ENCODE measurements around the gene CDCA7.

Gene CDCA7

DNA sequence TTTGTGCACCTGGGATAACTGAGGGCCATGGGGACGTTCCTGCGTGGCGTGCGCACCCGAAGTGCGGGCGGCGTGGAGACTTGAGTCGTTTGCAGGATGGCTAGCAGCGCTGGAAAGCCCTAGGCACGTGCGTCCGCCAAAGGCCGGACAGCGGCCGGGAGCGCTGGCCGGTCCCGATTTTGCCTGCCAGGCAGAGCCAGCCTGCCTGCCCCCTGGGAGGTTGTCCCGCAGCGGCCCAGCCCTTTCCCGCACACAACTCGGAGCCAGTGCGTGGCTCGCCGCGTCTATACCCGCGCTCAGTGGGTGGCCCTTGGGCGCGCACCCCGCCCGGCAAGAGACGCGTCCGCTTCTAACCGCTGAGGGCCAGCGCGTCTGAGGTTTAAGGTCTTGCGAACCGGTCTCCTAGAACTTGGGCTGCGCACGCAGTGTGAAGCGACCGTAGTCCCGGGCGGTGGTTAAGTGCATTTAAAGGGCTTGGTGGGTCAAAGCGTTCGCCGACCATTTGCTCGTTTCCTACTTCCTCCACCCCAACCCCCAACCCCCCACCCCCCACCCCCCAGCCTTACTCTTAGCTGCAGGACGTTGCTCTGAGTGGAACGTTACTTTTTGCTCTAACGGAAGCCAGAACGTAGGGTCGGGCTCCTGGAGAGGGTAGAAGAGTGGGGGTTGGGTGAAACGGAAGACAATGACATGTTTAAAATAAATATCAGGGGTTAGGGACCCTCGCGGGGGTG, 627 bp downstream of the CDCA7 start:
- Histone ChIP-seq H3K27ac (peak overlapping the region; percentile 56), H4K20me1 (ENCODE audit: insufficient read depth) (peaks cover 21% of the 10 kb centered on the region), H3K9ac (peak overlapping the region; percentile 87), H3K4me3 (IDR thresholded peaks at IDR 0.05; ENCODE audit: insufficient read depth, low read depth, low read length) (no peak overlapping the region), H3K79me2 (ENCODE audit: insufficient read depth, low read depth) (peaks cover 11% of the 10 kb centered on the region; the same call in 1 of the 2 replicates), H2AFZ (ENCODE audit: low read depth) (peak overlapping the region; percentile 81), H3K27me3 (ENCODE audit: insufficient read depth, low read depth) (peaks cover 49% of the 10 kb centered on the region), H3K36me3 (ENCODE audit: insufficient read depth) (no peaks in the 10 kb centered on the region), H3K4me1 (ENCODE audit: low read depth, poor library complexity, severe bottlenecking) (peaks cover 33% of the 10 kb centered on the region), H3K4me2 (peak overlapping the region; percentile 43)
- TF ChIP-seq, protein P1, sequence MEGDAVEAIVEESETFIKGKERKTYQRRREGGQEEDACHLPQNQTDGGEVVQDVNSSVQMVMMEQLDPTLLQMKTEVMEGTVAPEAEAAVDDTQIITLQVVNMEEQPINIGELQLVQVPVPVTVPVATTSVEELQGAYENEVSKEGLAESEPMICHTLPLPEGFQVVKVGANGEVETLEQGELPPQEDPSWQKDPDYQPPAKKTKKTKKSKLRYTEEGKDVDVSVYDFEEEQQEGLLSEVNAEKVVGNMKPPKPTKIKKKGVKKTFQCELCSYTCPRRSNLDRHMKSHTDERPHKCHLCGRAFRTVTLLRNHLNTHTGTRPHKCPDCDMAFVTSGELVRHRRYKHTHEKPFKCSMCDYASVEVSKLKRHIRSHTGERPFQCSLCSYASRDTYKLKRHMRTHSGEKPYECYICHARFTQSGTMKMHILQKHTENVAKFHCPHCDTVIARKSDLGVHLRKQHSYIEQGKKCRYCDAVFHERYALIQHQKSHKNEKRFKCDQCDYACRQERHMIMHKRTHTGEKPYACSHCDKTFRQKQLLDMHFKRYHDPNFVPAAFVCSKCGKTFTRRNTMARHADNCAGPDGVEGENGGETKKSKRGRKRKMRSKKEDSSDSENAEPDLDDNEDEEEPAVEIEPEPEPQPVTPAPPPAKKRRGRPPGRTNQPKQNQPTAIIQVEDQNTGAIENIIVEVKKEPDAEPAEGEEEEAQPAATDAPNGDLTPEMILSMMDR (conservative IDR thresholded peaks at IDR 0.05; ENCODE audit: low read depth, low read length): no peak

DNA sequence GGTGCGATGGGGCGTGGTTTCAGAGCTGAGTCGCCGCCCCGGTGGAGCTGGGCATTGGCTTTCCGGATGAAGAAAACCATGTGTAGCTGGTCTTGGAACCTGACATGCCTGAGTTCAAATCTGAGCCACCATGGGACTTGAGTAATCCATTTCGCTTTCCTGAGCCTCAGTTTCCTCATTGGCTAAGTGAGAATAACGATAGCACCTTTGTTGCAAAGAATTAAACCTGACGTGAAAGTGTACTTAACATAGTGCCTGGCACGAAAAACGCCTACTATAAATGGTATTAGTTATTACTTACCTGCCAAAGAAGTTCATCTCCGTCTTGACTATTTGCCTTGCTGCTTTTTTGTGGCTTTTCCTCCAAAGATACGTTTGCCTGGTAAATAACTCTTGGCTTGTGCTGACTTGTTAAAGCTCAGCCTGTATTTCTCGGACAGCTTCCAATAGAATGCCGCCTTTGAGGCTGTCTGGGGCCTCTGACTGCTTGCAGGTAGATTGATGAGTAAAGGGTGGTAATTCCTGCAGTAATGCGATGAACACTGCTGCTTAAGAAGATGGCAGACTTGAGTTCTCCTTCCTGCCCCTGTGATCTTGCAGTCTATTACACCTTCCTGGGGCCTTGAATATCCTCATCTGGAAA, 1.3 kb downstream of the CDCA7 start:
- H2AFZ ChIP-seq (ENCODE audit: low read depth): no peak overlapping the region

DNA sequence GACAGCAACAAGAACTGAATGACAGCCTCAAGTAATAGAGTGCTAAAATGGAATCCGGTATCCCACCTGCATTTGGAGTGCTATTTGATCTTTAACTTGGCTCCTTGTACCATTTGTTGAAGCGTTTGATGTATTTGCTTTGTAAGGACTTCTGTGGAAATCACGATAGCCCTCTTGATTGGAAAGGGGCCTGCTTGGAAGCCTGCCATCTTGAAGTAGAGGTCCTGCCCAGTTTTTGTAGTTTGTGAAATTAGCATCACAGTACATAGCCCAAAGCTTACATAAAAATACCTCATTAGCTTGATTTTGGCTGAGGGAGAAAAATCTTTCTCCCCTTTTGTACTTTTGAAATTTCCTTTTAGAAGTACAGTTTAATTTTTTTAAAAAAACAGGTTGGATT, 2.7 kb downstream of the CDCA7 start:
- Histone ChIP-seq H3K9ac (no peak overlapping the region), H3K27ac (no peak overlapping the region), H3K4me3 (IDR thresholded peaks at IDR 0.05; ENCODE audit: insufficient read depth, low read depth, low read length) (no peak overlapping the region), H3K4me2 (no peak overlapping the region), H3K36me3 (ENCODE audit: insufficient read depth) (no peaks in the 10 kb centered on the region), H2AFZ (ENCODE audit: low read depth) (no peak overlapping the region), H3K4me1 (ENCODE audit: low read depth, poor library complexity, severe bottlenecking) (peaks cover 34% of the 10 kb centered on the region), H3K27me3 (ENCODE audit: insufficient read depth, low read depth) (peaks cover 52% of the 10 kb centered on the region), H3K79me2 (ENCODE audit: insufficient read depth, low read depth) (peaks cover 11% of the 10 kb centered on the region; the same call in 1 of the 2 replicates), H4K20me1 (ENCODE audit: insufficient read depth) (peaks cover 22% of the 10 kb centered on the region)
- TF ChIP-seq, protein P1 (conservative IDR thresholded peaks at IDR 0.05; ENCODE audit: low read depth, low read length): no peak

More for the DNA sequence above, 1.3 kb downstream of the CDCA7 start:
- Histone ChIP-seq H3K79me2 (ENCODE audit: insufficient read depth, low read depth) (peaks cover 11% of the 10 kb centered on the region; the same call in 1 of the 2 replicates), H3K4me2 (peak overlapping the region; percentile 20; the same call in 1 of the 2 replicates), H3K4me3 (IDR thresholded peaks at IDR 0.05; ENCODE audit: insufficient read depth, low read depth, low read length) (no peak overlapping the region), H3K27me3 (ENCODE audit: insufficient read depth, low read depth) (peaks cover 56% of the 10 kb centered on the region), H3K4me1 (ENCODE audit: low read depth, poor library complexity, severe bottlenecking) (peaks cover 34% of the 10 kb centered on the region), H3K27ac (no peak overlapping the region), H3K36me3 (ENCODE audit: insufficient read depth) (no peaks in the 10 kb centered on the region), H4K20me1 (ENCODE audit: insufficient read depth) (peaks cover 22% of the 10 kb centered on the region), H3K9ac (no peak overlapping the region)
- TF ChIP-seq, protein P1 (conservative IDR thresholded peaks at IDR 0.05; ENCODE audit: low read depth, low read length): no peak

DNA sequence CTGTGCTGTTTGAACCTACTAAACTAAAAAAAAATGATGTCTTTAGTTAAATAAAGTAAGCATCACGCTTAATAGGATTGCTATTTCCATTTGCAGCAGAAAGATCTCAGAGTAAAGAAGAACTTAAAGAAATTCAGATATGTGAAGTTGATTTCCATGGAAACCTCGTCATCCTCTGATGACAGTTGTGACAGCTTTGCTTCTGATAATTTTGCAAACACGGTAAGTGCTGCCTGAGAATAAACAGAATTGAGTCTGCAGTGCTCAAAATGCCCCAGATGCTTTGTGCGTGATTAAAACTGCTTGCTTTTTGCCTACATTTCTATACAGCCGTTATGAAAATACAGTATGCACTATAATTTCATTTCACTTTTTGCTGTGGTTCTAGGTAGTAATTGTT, 3.9 kb downstream of the CDCA7 start:
- Histone ChIP-seq H3K27ac (no peak overlapping the region; the same call in 1 of the 2 replicates), H3K4me1 (ENCODE audit: low read depth, poor library complexity, severe bottlenecking) (peaks cover 32% of the 10 kb centered on the region), H3K27me3 (ENCODE audit: insufficient read depth, low read depth) (peaks cover 46% of the 10 kb centered on the region), H3K4me2 (peak overlapping the region; percentile 32), H3K4me3 (IDR thresholded peaks at IDR 0.05; ENCODE audit: insufficient read depth, low read depth, low read length) (no peak overlapping the region), H2AFZ (ENCODE audit: low read depth) (no peak overlapping the region), H3K9ac (no peak overlapping the region), H4K20me1 (ENCODE audit: insufficient read depth) (peaks cover 22% of the 10 kb centered on the region), H3K79me2 (ENCODE audit: insufficient read depth, low read depth) (peaks cover 11% of the 10 kb centered on the region; the same call in 1 of the 2 replicates), H3K36me3 (ENCODE audit: insufficient read depth) (no peaks in the 10 kb centered on the region)
- TF ChIP-seq, protein P1 (conservative IDR thresholded peaks at IDR 0.05; ENCODE audit: low read depth, low read length): no peak

Data from KMS-11 (cell line).